ENCODE data around the gene P2RX4.

P2RX4 gene

DNA sequence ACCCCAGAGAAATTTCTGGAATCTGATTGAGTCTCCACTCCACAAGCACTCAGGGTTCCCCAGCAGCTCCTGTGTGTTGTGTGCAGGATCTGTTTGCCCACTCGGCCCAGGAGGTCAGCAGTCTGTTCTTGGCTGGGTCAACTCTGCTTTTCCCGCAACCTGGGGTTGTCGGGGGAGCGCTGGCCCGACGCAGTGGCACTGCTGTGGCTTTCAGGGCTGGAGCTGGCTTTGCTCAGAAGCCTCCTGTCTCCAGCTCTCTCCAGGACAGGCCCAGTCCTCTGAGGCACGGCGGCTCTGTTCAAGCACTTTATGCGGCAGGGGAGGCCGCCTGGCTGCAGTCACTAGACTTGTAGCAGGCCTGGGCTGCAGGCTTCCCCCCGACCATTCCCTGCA is 23.7 kb downstream of the P2RX4 start:
- H3K4me3 ChIP-seq (ENCODE audit: control insufficient read depth, low read depth, low read length): no peak overlapping the region
- TF ChIP-seq, protein P1, sequence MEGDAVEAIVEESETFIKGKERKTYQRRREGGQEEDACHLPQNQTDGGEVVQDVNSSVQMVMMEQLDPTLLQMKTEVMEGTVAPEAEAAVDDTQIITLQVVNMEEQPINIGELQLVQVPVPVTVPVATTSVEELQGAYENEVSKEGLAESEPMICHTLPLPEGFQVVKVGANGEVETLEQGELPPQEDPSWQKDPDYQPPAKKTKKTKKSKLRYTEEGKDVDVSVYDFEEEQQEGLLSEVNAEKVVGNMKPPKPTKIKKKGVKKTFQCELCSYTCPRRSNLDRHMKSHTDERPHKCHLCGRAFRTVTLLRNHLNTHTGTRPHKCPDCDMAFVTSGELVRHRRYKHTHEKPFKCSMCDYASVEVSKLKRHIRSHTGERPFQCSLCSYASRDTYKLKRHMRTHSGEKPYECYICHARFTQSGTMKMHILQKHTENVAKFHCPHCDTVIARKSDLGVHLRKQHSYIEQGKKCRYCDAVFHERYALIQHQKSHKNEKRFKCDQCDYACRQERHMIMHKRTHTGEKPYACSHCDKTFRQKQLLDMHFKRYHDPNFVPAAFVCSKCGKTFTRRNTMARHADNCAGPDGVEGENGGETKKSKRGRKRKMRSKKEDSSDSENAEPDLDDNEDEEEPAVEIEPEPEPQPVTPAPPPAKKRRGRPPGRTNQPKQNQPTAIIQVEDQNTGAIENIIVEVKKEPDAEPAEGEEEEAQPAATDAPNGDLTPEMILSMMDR (IDR thresholded peaks at IDR 0.05; ENCODE audit: control insufficient read depth, insufficient read depth, low read depth, low read length, missing control alignments): no peak
- DNase-seq (ENCODE audit: low read depth): no peak

GRCh38 chr12:121236776-121237175 is 26.8 kb downstream of the P2RX4 start:
- TF ChIP-seq, protein P1 (IDR thresholded peaks at IDR 0.05; ENCODE audit: control insufficient read depth, insufficient read depth, low read depth, low read length, missing control alignments): no peak
- no peak overlapping the region for H3K4me3 ChIP-seq (ENCODE audit: control insufficient read depth, low read depth, low read length)
- DNase-seq (ENCODE audit: low read depth): no peak

DNA sequence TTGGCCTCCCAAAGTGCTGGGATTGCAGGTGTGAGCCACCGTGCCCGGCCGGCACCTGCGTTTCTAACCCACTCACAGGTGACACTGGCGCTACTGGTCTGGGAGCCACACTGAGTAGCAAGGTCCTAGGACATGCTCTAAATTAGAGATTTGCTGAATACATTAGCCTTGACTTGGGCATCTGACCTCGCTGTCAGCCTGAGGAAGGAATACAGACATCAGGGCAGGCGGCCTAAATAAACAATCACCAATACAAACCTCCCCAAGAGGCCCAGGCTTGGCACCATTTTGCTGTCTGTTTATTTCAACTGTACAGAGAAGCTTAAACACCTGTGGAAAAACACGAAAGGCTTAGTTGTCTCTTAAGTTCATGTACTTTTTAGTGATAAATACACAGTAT is 27.5 kb downstream of the P2RX4 start:
- TF ChIP-seq, protein P1 (IDR thresholded peaks at IDR 0.05; ENCODE audit: control insufficient read depth, insufficient read depth, low read depth, low read length, missing control alignments): no peak
- DNase-seq (ENCODE audit: low read depth): no peak
- no peak overlapping the region for H3K4me3 ChIP-seq (ENCODE audit: control insufficient read depth, low read depth, low read length)

DNA sequence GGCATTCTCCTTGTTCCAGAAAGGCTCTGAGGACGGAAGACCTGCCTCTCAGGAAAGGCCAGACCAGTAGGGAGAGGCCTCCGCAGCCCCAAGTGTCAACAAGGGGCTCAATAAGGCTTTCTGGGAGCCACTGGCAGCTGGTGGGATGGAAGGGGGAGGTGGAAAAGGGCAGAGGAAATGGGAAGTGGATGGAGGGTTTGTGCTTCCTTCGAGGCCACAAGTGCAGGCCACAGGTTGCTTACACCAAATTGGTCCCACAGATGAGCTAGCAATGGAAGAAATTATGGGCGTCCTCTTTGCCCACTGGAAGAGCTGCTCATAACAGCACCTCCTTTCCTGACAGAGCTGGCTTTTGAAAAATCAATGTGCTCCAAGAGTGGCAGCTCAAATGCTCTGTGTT is 28.2 kb downstream of the P2RX4 start:
- H3K4me3 ChIP-seq (ENCODE audit: control insufficient read depth, low read depth, low read length): no peak overlapping the region
- TF ChIP-seq, protein P1 (IDR thresholded peaks at IDR 0.05; ENCODE audit: control insufficient read depth, insufficient read depth, low read depth, low read length, missing control alignments): no peak
- no peak for DNase-seq (ENCODE audit: low read depth)

GRCh38 chr12:121238604-121239350 is 28.8 kb downstream of the P2RX4 start:
- no peak overlapping the region for H3K4me3 ChIP-seq (ENCODE audit: control insufficient read depth, low read depth, low read length)
- TF ChIP-seq, protein P1 (IDR thresholded peaks at IDR 0.05; ENCODE audit: control insufficient read depth, insufficient read depth, low read depth, low read length, missing control alignments): no peak
- no peak for DNase-seq (ENCODE audit: low read depth)

DNA sequence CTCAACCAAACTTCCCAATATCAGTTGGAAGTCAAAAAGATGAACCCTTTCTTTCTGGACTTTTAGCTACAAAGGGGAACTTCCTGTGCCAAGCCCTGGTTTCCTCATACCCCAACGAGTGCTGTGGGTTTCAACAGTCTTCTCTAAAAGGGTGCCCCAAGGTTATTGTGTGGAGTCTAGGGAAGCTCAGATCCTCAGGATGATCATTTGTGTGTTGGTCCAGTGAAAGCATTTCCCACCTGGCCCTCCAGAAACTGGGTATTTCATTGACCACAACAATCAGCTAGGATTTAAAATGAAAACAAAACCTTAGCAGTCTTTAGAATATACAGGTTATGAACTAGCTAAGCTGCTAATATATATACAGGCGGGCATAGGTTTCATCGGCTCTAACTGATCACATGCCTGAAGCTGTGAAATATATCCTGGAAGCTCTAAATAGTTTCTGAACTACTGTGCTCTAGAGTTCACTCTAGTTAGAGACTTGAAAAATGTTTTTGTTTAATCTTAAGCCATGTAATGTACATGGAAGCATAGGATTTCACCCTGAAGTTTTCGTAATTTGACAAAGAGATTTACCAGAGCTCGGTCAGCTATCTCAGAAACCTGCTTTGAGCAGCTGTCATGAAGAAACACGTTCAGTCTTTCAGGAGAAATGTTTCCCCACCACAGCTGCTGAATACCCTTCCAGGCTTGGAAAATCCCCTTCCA is 29.6 kb downstream of the P2RX4 start:
- no peak overlapping the region for H3K4me3 ChIP-seq (ENCODE audit: control insufficient read depth, low read depth, low read length)
- no peak for DNase-seq (ENCODE audit: low read depth)
- TF ChIP-seq, protein P1 (IDR thresholded peaks at IDR 0.05; ENCODE audit: control insufficient read depth, insufficient read depth, low read depth, low read length, missing control alignments): no peak
